GM21447 (cell line): ENCODE measurements around the gene SCGB1C2.
"Not testable (repeated sequence)": the region's sequence is repeated elsewhere in the genome, so short reads cannot be mapped to it uniquely, and the experiment has no call there.

Source experiments
- ATAC-seq: cut with Tn5 transposase; IDR thresholded peaks from one replicate; pipeline ENCODE4 v1.9.1; 2021; ENCODE audit not compliant: unreplicated experiment

Gene SCGB1C2

GRCh38 chr17:137166-137807, at the start of gene SCGB1C2:
Gene SCGB1C2 (plus strand): TSS chr17:137569. CDS start chr17:137591, 22 bp downstream.
- ATAC-seq, result not testable (repeated sequence)

GRCh38 chr17:113111-113510, 24.3 kb upstream of the SCGB1C2 start:
- not testable (repeated sequence) for ATAC-seq

GRCh38 chr17:118339-118917, 18.9 kb upstream of the SCGB1C2 start:
- not testable (repeated sequence) for ATAC-seq

- ATAC-seq, result not testable (repeated sequence)
Observed at GRCh38 chr17:133932-134331, 3.4 kb upstream of the SCGB1C2 start.

DNA sequence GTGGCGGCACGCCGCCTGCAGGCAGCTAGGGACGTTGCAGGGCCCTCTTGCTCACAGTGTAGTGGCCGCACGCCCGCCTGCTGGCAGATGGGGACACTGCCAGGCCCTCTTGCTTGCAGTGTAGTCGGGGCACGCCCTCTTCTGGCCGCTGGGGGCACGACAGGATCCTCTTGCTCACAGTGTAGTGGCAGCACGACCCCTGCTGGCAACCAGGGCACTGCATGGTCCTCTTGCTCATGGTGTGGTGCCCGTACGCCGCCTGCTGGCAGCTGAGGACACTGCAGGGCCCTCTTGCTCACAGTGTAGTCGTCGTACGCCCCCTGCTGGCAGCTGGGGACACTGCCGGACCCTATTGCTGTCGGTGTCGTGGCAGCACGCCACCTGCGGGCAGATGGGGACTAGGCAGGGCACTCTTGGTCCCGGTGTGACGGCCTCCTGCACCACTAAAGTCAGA, 3.0 kb upstream of the SCGB1C2 start:
- ATAC-seq, result peak; percentile 68

GRCh38 chr17:135022-135421, 2.3 kb upstream of the SCGB1C2 start:
- ATAC-seq, result not testable (repeated sequence)

DNA sequence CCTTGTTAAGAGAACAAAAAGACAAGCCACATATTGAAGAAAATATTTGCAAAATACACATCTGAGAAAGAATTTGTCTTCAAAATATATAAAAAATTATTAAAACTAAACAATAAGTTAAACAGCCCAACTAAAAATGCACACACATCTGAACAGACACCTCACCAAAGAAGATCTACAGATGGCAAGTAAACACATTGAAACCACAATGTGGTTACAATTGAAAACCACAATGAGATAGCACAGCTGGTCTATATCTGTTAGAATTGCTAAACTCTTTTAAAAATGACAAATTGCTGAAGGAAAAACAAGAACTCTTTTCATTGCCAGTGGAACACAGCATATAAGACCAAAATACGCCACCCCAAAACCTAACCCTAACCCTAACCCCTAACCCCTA, 1.5 kb upstream of the SCGB1C2 start:
- not testable (repeated sequence) for ATAC-seq

DNA sequence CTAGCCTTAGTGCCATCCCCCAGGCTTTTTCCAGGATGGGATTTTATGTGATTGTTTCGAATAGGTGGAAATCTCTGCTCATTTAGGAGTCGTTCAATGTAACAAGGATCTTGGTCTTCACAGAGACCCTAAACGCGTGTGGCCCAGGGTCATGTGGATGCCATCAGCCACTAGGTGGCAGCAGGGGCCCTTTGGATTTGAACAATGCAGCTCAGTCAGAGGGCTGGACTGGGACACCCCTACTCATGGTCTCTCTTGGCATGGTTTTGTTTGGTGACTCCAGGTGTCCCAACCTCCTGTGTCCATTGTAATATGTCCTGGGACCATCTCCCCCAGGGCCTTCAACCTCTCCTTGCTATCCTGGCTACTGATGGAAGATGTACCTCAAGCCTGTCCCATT, 838 bp upstream of the SCGB1C2 start:
- ATAC-seq, result peak; percentile 77

GRCh38 chr17:139401-140205, 2.2 kb downstream of the SCGB1C2 start:
- ATAC-seq, result not testable (repeated sequence)

- no peak for ATAC-seq
Observed at GRCh38 chr17:142102-142661, 4.8 kb downstream of the SCGB1C2 start.

DNA sequence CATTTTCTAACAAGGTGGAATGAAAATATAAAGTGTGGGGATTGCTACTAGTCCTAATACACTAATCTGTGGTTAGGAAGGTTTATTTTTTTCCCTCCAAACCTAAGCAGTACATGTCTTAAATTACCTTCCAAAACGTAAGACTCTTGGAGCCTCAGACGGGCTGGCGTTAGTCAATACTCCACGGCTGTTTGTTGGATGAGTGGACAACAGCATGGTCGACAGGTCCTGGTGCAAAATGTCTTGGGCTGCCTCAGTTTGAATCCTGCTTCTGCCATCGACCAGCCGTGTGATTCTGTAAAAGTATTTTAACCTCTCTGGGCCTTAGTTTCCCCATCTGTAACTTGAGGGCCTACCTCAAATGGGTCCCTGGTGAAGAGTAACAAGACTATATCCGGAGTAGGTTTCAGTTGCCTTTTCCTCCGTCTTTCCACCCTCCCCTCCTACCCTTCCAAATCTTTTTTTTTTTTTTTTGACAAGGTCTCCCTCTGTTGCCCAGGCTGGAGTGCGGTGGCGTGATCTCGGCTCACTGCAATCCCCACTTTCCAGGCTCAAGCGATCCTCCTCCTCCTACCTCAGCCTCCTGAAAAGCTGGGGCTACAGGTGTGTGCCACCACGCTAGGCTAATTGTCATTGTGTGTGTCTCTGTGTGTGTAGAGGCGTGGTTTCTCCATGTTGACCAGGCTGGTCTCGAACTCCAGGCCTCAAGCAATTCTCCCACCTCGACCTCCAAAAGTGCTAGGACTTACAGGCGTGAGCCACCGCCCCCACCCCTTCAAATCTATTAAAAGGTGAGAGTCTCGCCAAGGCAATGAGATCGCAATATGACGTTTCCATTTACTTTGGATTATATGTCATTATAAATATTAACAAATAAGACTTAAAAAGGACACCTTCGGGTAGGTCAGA, 5.8 kb downstream of the SCGB1C2 start:
- no peak for ATAC-seq

DNA sequence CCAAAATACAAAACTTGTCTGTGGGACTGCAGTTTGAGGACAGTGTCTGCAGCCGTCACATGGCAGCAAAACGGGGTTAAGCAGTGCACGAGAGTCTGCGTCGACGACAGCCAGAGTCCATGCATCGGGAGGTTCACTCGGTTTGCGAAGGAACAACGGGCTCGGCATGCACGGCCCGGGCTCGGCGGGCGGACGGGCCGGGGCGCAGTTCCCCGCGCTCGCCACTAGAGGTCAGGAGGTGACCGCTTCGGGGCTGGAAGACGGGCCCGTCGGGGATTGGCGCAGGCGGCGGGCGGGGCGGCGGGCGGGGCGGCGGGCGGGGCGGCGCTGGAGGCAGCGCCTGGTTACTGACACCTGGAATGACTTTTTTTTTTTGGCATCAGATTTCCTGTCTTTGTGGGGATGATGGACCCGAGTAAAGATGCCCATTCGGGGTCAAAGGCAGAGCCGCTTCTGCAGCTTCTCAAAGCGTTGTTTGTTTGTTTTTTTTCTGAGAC, 6.5 kb downstream of the SCGB1C2 start:
- no peak for ATAC-seq

DNA sequence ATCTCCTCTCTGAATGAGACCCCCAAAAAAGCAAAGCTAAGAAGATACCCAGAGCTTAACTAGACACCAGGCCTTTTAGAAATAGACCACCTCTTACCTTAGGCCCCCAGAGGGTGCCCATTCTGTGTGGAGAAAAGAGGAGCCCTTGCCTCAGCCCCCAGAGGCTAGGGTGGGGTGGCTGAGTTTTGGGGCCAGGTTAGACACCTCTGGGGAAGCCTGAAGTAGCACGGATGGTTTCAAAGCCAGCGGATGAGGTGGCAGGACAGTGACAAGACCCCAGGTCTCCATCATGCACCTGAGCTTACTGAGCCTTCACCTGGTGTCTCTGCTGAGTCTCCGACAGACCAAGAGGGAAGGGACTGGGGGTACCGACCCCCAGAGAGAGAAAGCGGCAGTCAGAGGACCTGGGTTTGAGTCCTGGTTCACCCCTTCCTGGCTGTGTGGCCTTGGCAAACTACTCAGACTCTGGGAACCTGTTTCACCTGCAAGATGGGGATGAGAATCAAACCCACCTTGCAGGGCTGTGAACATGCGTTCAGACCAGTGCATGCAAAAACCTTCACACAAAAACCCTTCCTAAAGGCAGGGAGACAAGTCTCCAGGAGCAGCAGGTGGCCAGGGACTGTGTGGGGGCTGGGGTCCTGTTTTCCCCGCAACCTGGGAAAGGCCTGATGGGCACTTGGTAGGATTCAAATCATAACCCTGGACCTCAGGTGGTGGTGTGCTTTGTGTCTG, 7.7 kb downstream of the SCGB1C2 start:
- ATAC-seq, result no peak

DNA sequence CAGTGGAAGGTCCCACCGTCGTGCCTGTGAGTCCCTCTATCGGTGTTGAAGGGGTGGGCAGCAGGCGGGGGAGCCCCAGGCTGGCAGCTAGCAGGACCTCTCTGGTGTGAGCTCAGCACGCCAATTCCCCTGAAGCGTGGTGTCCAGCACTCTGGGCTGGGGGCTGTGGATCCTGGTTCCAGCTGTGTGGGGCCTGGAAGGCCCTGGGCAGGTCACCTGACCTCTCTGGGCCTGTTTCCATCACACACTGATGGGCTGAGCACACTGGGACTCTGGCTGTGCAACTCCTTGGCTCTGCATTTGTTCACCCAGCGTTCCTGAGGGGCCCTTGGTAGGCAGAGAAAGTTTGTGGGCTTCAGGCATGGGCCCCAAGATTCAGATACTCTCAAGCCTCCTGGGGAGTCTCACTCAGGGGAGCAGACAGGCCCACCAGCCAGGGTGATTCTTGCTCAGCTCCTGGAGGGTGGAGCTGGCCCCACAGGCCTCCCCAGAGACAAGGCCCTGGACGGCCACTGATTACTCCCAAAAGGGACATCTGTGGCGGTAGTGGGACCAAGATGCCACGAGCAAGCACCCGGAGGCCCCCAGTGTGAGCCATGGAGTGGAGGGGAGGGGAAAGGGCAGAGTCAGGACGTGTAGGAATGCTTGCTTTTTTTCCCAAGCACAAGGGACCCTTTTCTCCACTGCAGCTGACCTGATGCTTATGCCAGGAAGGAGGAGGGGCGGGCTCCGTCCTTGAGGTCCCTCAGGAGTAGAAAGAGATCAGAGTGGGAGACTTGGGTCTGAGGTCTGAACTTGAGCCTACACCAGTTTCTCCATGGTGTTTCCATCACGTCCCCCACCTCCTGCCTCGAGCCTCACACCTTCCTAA, 8.5 kb downstream of the SCGB1C2 start:
- no peak for ATAC-seq

GRCh38 chr17:146546-146945, 9.2 kb downstream of the SCGB1C2 start:
- no peak for ATAC-seq

DNA sequence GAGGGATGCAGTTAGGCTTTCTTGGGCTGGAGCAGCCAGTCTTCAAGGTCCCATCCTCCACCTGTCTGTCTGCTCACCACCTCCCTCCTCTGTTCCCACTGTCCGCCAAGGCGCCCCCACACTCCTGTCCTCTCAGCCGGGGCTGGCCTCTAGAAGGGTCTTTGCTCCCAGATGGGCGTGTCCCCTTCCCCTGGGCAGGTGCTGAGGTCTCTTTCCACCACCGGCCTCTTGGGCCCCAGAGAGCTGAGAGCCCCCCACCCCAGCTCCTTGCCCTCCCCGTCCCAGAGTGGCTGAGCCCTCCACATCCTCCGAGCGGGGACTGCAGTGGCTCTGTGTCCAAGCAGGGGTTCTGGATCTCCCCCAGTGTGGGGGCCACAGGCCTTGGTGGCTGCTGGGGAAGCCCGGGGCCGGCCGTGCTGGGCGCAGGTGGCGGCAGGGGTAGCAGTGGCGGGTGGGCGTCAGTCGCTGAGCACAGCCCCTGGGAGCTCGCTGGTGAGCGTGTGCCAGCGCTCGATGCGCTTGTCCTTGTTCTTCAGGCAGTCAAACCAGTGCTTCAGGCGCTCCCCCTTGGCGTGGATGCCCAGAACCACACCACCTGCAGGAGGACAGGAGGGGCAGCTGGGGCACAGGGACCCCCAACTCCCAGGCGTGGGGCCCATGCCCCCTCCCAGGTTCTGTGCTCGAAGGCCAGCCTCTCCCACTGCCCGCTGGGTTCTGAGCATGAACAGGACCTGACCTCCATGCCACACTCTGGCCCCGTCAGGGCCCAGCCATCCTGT, 9.8 kb downstream of the SCGB1C2 start:
- ATAC-seq, result no peak

GRCh38 chr17:147796-148740, 10.7 kb downstream of the SCGB1C2 start:
- ATAC-seq, result no peak
